ENCODE measurements around the gene KLHL2.
"Not testable (repeated sequence)": the region's sequence is repeated elsewhere in the genome, so short reads cannot be mapped to it uniquely, and the experiment has no call there.

KLHL2 gene

GRCh38 chr4:165229490-165230200, 22.3 kb downstream of the KLHL2 start:
- H3K4me1 ChIP-seq; H3K4me2 ChIP-seq (ENCODE audit: low read length); H2AFZ ChIP-seq; H3K79me2 ChIP-seq; H3K4me3 ChIP-seq (ENCODE audit: low read depth, low read length); H3K9ac ChIP-seq; H3K27me3 ChIP-seq (ENCODE audit: control insufficient read depth, insufficient read depth, low read length); H3K27ac ChIP-seq; H3K9me3 ChIP-seq (ENCODE audit: control insufficient read depth, low read length); H3K36me3 ChIP-seq (ENCODE audit: control insufficient read depth, insufficient read depth, low read length): not testable (repeated sequence)

GRCh38 chr4:165232623-165233433, 25.5 kb downstream of the KLHL2 start:
- not testable (repeated sequence) for H3K36me3 ChIP-seq (ENCODE audit: control insufficient read depth, insufficient read depth, low read length)

GRCh38 chr4:165234766-165235165, 27.4 kb downstream of the KLHL2 start:
- Histone ChIP-seq H3K9me3 (ENCODE audit: control insufficient read depth, low read length) (no peaks in the 10 kb centered on the region), H3K4me2 (ENCODE audit: low read length) (no peak overlapping the region), H3K4me1 (no peaks in the 10 kb centered on the region), H3K4me3 (ENCODE audit: low read depth, low read length) (no peak overlapping the region), H2AFZ (no peak overlapping the region), H3K79me2 (no peaks in the 10 kb centered on the region), H3K27ac (no peak overlapping the region), H3K27me3 (ENCODE audit: control insufficient read depth, insufficient read depth, low read length) (no peaks in the 10 kb centered on the region), H3K36me3 (ENCODE audit: control insufficient read depth, insufficient read depth, low read length) (no peaks in the 10 kb centered on the region), H3K9ac (no peak overlapping the region)
- TF ChIP-seq CTCF (IDR thresholded peaks at IDR 0.05) = no peak

More at GRCh38 chr4:165232623-165233433, 25.5 kb downstream of the KLHL2 start:
- not testable (repeated sequence) for H3K27ac ChIP-seq; H3K4me3 ChIP-seq (ENCODE audit: low read depth, low read length); H3K27me3 ChIP-seq (ENCODE audit: control insufficient read depth, insufficient read depth, low read length); H3K9me3 ChIP-seq (ENCODE audit: control insufficient read depth, low read length); H3K79me2 ChIP-seq; H3K9ac ChIP-seq; H2AFZ ChIP-seq; H3K4me1 ChIP-seq; H3K4me2 ChIP-seq (ENCODE audit: low read length)

GRCh38 chr4:165236852-165237251, 29.5 kb downstream of the KLHL2 start:
- H3K27me3 ChIP-seq (ENCODE audit: control insufficient read depth, insufficient read depth, low read length); H3K79me2 ChIP-seq; H3K27ac ChIP-seq; H3K9me3 ChIP-seq (ENCODE audit: control insufficient read depth, low read length); H3K36me3 ChIP-seq (ENCODE audit: control insufficient read depth, insufficient read depth, low read length); H3K4me2 ChIP-seq (ENCODE audit: low read length); H3K9ac ChIP-seq; H3K4me3 ChIP-seq (ENCODE audit: low read depth, low read length); H3K4me1 ChIP-seq; H2AFZ ChIP-seq: not testable (repeated sequence)

- H3K4me3 ChIP-seq (ENCODE audit: low read depth, low read length); H2AFZ ChIP-seq; H3K9ac ChIP-seq; H3K4me1 ChIP-seq; H3K4me2 ChIP-seq (ENCODE audit: low read length); H3K9me3 ChIP-seq (ENCODE audit: control insufficient read depth, low read length); H3K36me3 ChIP-seq (ENCODE audit: control insufficient read depth, insufficient read depth, low read length); H3K27me3 ChIP-seq (ENCODE audit: control insufficient read depth, insufficient read depth, low read length); H3K79me2 ChIP-seq; H3K27ac ChIP-seq: not testable (repeated sequence)
Measured at GRCh38 chr4:165238041-165238640, 30.8 kb downstream of the KLHL2 start.

- not testable (repeated sequence) for H3K4me2 ChIP-seq (ENCODE audit: low read length); H3K27me3 ChIP-seq (ENCODE audit: control insufficient read depth, insufficient read depth, low read length); H3K4me3 ChIP-seq (ENCODE audit: low read depth, low read length); H2AFZ ChIP-seq; H3K9me3 ChIP-seq (ENCODE audit: control insufficient read depth, low read length); H3K27ac ChIP-seq; H3K4me1 ChIP-seq; H3K36me3 ChIP-seq (ENCODE audit: control insufficient read depth, insufficient read depth, low read length); H3K79me2 ChIP-seq; H3K9ac ChIP-seq
Measured at GRCh38 chr4:165240761-165241160, 33.4 kb downstream of the KLHL2 start.

- not testable (repeated sequence) for H3K27me3 ChIP-seq (ENCODE audit: control insufficient read depth, insufficient read depth, low read length); H3K79me2 ChIP-seq; H3K27ac ChIP-seq; H3K4me2 ChIP-seq (ENCODE audit: low read length); H3K9ac ChIP-seq; H3K9me3 ChIP-seq (ENCODE audit: control insufficient read depth, low read length); H3K4me3 ChIP-seq (ENCODE audit: low read depth, low read length); H2AFZ ChIP-seq; H3K36me3 ChIP-seq (ENCODE audit: control insufficient read depth, insufficient read depth, low read length); H3K4me1 ChIP-seq
Measured at GRCh38 chr4:165244148-165244547, 36.8 kb downstream of the KLHL2 start.

- H3K4me3 ChIP-seq (ENCODE audit: low read depth, low read length); H3K27me3 ChIP-seq (ENCODE audit: control insufficient read depth, insufficient read depth, low read length); H3K4me2 ChIP-seq (ENCODE audit: low read length); H3K4me1 ChIP-seq; H3K79me2 ChIP-seq; H3K27ac ChIP-seq; H2AFZ ChIP-seq; H3K36me3 ChIP-seq (ENCODE audit: control insufficient read depth, insufficient read depth, low read length); H3K9me3 ChIP-seq (ENCODE audit: control insufficient read depth, low read length); H3K9ac ChIP-seq: not testable (repeated sequence)
Measured at GRCh38 chr4:165244587-165245186, 37.3 kb downstream of the KLHL2 start.

All from parathyroid adenoma (tissue), 2 donors.